Activated CD4-positive, alpha-beta T cell treated with anti-CD3 and anti-CD28 coated beads, Interleukin-2, amount 10 ng/mL, durations not matched to agents 7 days and 5 days (primary cell): Measurements from ENCODE around the gene CCDC174. TPM values are rescaled to one million over a fixed set of nuclear protein-coding genes. Genes with fewer than 3 reads are reported as not detected.
"Not testable (repeated sequence)": the region's sequence is repeated elsewhere in the genome, so short reads cannot be mapped to it uniquely, and the experiment has no call there.

Experiments
- CTCF ChIA-PET: fragments of 350-600 bp; sonication (Branson Sonifier 250); formaldehyde crosslinking; loops from one replicate; lab custom pipeline; 2021; ENCODE audit warnings: antibody characterized with exemption; lab: Charles Lee
- POLR2A ChIA-PET: fragments of 350-600 bp; sonication (Branson Sonifier 250); formaldehyde crosslinking; loops from one replicate; lab custom pipeline; 2021; ENCODE audit warnings: antibody characterized with exemption; lab: Charles Lee
- DNase-seq: peaks from one replicate; pipeline ENCODE4 v3.0.0-alpha.2; 2020
- H3K27ac Mint-ChIP-seq: one replicate; pipeline ENCODE4 v1.8.0; 2021; ENCODE audit warnings: mild to moderate bottlenecking, moderate library complexity, mixed read lengths
- H3K27me3 Mint-ChIP-seq: one replicate; pipeline ENCODE4 v1.8.0; 2021; ENCODE audit warnings: mixed read lengths
- H3K36me3 Mint-ChIP-seq: one replicate; pipeline ENCODE4 v1.8.0; 2021; ENCODE audit warnings: low read depth, mixed read lengths
- H3K4me1 Mint-ChIP-seq: one replicate; pipeline ENCODE4 v1.8.0; 2021; ENCODE audit warnings: mixed read lengths
- H3K4me3 Mint-ChIP-seq: one replicate; pipeline ENCODE4 v1.8.0; 2021; ENCODE audit warnings: mild to moderate bottlenecking, moderate library complexity, mixed read lengths
- H3K9me3 Mint-ChIP-seq: one replicate; pipeline ENCODE4 v1.8.0; 2021; ENCODE audit warnings: mixed read lengths
- total RNA-seq, 2 experiments: library from RNA; stranded (reverse); gene quantifications; one replicate each; pipeline ENCODE4 v1.2.3, GENCODE V29; 2021

CCDC174 gene
- total RNA-seq, 2 experiments from 2014 or later, result 20.9 to 24.0 TPM

DNA sequence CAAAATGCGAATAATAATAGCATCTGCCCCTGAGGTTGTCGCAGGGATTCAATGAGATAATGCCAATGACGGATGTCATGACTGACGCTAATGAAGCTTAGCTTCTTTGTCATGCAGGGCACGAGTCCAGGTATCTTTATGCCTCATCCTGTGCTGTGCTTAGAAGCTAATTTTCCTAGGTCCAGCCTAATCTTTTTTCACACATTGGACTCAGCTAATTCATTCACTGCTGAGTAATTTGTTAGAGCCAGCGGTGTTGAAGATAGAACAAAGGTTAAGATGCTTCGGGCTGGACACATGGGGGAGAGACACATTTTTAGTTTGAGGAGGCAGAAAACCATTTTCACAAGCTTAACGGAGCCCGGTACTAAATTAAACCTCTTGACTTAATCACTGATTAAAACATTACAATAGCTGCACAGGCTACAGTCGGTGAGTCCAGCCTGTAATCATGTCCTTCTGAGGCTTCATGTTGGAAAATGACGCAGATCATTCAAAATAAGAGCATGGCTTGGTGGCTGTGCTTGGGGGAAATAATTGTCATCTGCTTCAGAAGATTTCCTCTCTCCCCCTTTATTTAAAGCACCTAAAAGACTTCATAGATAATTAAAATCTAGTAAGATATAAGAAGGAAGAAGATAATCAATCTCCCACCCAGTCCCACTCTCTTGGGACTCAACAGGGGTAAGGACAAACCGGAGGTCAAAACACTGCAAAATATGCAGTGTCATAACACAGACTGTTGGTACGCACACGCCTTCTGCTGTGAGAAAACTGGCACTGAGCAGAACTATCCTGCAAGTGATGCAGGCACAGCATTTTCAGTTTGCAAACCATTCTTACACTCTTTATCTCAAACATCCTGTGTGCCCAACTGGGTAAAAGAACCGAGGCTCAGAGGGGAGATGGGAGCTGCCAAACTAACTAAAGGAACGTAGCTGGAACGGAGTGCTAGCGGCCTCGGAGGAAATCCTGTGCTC lies 3.3 kb upstream of the CCDC174 start:
- Mint-ChIP-seq H3K4me1 (peaks cover 31% of the 10 kb centered on the region), H3K36me3 (peaks cover 4% of the 10 kb centered on the region), H3K27me3 (peaks cover 1% of the 10 kb centered on the region), H3K27ac (no peak overlapping the region), H3K4me3 (no peak overlapping the region), H3K9me3 (no peaks in the 10 kb centered on the region)
- POLR2A ChIA-PET, result no interaction called here
- DNase-seq, result no peak
- CTCF ChIA-PET, result interaction anchor here (0.6 kb wide), 1 partner anchor 1890 kb away, joined by 6 read pairs; no protein-coding TSS in a partner anchor

DNA sequence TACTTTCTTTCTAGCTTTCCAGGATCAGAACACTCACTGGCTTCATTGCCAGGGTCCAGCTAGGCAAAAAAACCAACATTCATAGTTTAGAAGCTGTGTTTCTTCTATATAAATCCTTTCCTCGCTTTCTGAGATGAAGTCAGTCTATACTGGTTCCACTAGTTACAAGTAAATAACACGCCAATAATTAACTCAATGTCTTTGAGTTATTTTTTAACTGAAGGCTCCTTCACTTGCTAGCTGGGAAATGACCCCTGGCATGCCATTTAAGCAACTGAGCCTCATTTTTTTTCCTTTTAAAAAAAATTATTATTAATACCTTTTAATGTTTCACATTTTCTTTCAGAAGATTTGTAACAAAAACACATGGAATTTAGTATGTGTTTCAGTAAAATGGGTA lies 2.1 kb upstream of the CCDC174 start:
- no peaks in the 10 kb centered on the region for H3K27me3 Mint-ChIP-seq
- H3K9me3 Mint-ChIP-seq, result no peaks in the 10 kb centered on the region
- ChIA-PET CTCF (interaction anchor here (0.6 kb wide), 1 partner anchor 262 kb away, joined by 3 read pairs; no protein-coding TSS in a partner anchor), POLR2A (no interaction called here)
- H3K27ac Mint-ChIP-seq, result no peak overlapping the region
- H3K4me1 Mint-ChIP-seq, result peaks cover 41% of the 10 kb centered on the region
- H3K4me3 Mint-ChIP-seq, result no peak overlapping the region
- peaks cover 4% of the 10 kb centered on the region for H3K36me3 Mint-ChIP-seq
- no peak for DNase-seq

DNA sequence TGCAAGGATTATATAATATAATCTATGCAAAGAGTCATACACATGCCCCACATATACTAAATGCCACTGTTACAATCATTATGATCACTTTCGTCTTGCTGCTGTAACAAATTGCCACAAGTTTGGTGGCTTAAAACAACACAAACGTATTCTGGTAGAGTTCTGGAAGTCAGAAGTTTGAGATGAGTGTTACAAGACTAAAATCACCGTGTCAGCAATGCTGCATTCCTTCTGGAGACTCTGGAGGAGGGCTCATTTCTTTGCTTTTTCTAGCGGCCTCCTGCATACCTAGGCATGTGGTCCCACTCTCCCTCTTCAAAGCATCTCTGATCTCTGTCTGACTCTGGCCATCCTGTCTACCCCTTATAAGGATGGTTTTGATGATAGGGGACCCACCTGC lies 1.4 kb upstream of the CCDC174 start:
- Mint-ChIP-seq H3K4me3 (peak overlapping the region; percentile 100), H3K9me3 (no peaks in the 10 kb centered on the region), H3K4me1 (peaks cover 44% of the 10 kb centered on the region), H3K27ac (peak overlapping the region; percentile 94), H3K36me3 (peaks cover 7% of the 10 kb centered on the region), H3K27me3 (no peaks in the 10 kb centered on the region)
- ChIA-PET CTCF (interaction anchor here (1.1 to 1.2 kb wide), 2 partner anchors 18 to 20 kb away, joined by 3 to 4 read pairs; no protein-coding TSS in a partner anchor), POLR2A (no interaction called here)
- DNase-seq, result no peak

DNA sequence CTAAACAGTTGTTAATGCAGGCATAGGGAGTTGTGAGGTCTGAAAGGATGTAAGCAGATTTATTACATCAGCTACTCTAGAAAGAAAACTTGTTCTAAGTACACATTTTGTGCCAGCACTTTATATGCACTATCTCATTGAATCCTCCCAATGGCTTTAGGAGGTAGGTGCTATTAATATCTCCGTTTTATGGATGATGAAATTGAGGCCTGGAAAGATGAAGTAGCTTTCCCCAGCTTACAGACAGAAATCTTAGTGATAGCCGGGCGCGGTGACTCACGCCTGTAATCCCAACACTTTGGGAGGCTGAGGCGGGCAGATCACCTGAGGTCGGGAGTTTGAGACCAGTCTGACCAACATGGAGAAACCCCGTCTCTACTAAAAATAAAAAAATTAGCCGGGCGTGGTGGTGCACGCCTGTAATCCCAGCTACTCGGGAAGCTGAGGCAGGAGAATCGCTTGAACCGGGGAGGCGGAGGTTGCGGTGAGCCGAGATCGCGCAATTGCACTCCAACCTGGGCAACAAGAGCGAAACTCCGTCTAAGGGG lies 872 bp downstream of the CCDC174 start:
- peak overlapping the region; percentile 94 for H3K27ac Mint-ChIP-seq
- H3K9me3 Mint-ChIP-seq, DNase-seq, H3K27me3 Mint-ChIP-seq: not testable (repeated sequence)
- peaks cover 22% of the 10 kb centered on the region for H3K36me3 Mint-ChIP-seq
- POLR2A ChIA-PET, result interaction anchor here (0.6 kb wide), 1 partner anchor 20 kb away, joined by 3 read pairs; no protein-coding TSS in a partner anchor
- H3K4me1 Mint-ChIP-seq, result peaks cover 45% of the 10 kb centered on the region
- H3K4me3 Mint-ChIP-seq, result peak overlapping the region; percentile 100
- CTCF ChIA-PET, result interaction anchor here (0.7 to 1.5 kb wide), 4 partner anchors 10 to 473 kb away, joined by 3 read pairs; partner anchors contain the start of genes LSM3 and XPC

DNA sequence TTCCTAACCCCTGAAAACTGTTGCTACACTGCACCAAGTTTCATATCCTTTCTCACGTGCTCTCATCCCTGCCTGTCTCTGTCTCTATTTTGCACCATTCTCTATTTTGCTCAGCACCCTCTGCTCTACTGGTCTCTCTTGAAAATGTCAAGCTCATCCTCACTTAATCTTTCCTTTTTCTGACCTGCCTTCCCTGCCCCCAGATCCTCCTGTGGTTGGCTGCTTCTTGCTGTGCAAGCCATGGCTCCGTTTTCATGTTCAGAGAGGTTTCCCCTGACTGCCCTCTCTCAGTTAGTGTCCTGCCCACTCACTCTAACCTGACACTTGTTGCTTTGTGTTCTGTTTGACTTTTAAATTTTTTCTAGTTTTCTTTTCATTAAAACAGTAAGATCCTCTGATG lies 6.0 kb downstream of the CCDC174 start:
- ChIA-PET CTCF (no interaction called here), POLR2A (no interaction called here)
- Mint-ChIP-seq H3K36me3 (peaks cover 58% of the 10 kb centered on the region), H3K9me3 (no peaks in the 10 kb centered on the region), H3K27ac (no peak overlapping the region), H3K4me3 (no peak overlapping the region), H3K4me1 (peaks cover 28% of the 10 kb centered on the region), H3K27me3 (no peaks in the 10 kb centered on the region)
- DNase-seq, result no peak

DNA sequence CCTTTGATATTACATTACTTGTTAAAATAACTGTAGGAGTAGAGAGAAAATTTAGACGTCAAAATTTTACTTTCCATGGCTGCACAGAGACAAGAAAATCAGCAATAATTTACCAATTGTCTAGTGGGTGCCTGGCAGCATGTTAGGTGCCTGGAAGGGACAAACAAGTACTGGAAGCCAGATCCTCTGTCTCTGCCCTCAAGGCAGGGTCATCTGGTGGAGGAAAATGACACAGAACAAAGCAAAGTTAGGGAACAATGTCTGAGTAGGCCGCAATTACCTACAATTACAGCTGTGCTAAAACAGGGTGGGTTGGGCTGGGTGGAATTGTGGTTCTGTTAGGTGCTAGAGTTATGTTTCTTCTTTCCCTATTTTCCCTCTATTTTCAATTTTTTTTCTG lies 7.4 kb downstream of the CCDC174 start:
- Mint-ChIP-seq H3K27me3 (no peaks in the 10 kb centered on the region), H3K4me3 (no peak overlapping the region), H3K9me3 (no peaks in the 10 kb centered on the region), H3K27ac (no peak overlapping the region), H3K4me1 (peaks cover 16% of the 10 kb centered on the region), H3K36me3 (peaks cover 68% of the 10 kb centered on the region)
- no peak for DNase-seq
- CTCF ChIA-PET, result no interaction called here
- POLR2A ChIA-PET, result no interaction called here

DNA sequence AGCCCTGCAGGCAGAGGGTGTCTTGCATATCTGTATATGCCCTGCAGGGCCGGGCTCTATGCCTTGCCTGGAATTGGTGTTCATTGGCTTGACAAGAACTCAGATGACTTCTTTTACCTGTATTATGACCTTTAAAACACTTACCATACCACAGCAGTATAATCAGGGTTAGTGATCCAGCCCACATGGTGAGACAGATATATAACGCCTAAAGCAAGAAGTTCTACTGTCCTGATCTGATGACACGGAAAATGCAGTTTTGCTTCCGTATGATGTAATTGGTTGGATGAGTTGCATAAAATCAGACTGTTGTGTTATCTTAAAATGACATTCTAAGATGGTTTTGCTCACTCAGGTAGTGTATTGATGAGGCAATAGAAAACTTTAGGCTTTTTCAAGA lies 9.4 kb downstream of the CCDC174 start:
- peaks cover 75% of the 10 kb centered on the region for H3K36me3 Mint-ChIP-seq
- ChIA-PET CTCF (interaction anchor here (0.5 to 1.1 kb wide), 2 partner anchors 33 to 234 kb away, joined by 3 read pairs; no protein-coding TSS in a partner anchor), POLR2A (no interaction called here)
- H3K27ac Mint-ChIP-seq, result no peak overlapping the region
- DNase-seq, result no peak
- no peak overlapping the region for H3K4me3 Mint-ChIP-seq
- H3K4me1 Mint-ChIP-seq, result peaks cover 6% of the 10 kb centered on the region
- no peaks in the 10 kb centered on the region for H3K9me3 Mint-ChIP-seq
- no peaks in the 10 kb centered on the region for H3K27me3 Mint-ChIP-seq

DNA sequence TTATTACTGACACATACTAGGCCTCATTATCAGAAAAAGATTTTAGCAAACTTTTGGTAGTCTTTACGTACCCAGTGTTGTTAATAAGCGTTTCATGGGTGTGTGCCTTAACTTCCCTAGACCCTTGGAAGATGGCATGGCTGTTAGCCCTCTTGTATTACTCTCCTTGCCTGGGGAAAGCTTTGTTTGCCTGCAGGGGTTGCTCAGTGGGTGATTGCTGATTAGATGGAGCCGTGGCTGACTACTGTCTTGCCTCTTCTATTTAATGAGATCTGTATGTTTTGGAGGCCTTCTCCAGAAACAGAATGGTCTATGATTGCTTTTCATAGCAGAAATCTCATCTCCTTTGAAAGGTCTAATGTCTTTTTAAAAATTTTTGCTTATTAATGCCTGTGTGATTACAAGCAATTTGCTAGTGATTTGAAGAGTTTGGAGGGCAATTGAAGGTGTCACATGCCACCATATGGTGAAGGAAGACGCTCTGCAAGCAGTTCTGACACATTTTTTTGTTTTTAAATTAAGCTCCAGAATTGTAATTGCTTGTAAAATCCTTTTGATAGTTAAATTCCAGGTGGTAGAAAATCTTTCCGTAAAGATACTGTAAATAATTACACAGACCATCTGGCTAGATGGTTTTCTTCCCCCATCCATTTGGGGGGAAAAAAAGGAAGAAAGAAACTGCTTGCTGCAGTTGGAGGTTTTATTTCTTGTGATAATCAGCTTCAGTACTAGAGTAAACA lies 12.0 kb downstream of the CCDC174 start:
- no peaks in the 10 kb centered on the region for H3K27me3 Mint-ChIP-seq
- peaks cover 68% of the 10 kb centered on the region for H3K36me3 Mint-ChIP-seq
- H3K27ac Mint-ChIP-seq, result no peak overlapping the region

DNA sequence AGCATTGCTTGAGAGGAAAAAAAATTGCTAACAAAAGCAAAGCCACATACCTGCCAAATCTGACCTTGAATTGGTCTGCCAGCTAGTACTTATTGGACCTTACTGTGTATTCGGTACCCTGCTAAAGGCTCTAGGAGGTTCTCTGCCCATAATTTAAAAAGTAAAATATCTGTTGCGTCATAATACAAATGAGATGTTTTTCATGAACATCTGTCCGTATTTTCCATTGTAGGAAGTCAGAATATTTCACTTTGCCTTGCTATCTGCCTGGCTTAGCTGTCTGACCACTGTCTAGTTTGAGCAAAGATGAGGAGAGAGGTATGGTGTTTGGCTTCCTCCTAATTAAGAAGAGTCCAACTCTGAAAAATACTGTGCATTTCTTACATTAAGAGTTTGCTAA lies 12.6 kb downstream of the CCDC174 start:
- no peak for DNase-seq
- no peak overlapping the region for H3K4me3 Mint-ChIP-seq
- ChIA-PET CTCF (no interaction called here), POLR2A (no interaction called here)
- no peaks in the 10 kb centered on the region for H3K4me1 Mint-ChIP-seq
- H3K36me3 Mint-ChIP-seq, result peaks cover 66% of the 10 kb centered on the region
- no peaks in the 10 kb centered on the region for H3K27me3 Mint-ChIP-seq
- H3K9me3 Mint-ChIP-seq, result no peaks in the 10 kb centered on the region
- H3K27ac Mint-ChIP-seq, result no peak overlapping the region

More for the DNA sequence above, 12.0 kb downstream of the CCDC174 start:
- Mint-ChIP-seq H3K4me3 (no peak overlapping the region), H3K9me3 (no peaks in the 10 kb centered on the region), H3K4me1 (no peaks in the 10 kb centered on the region)
- CTCF ChIA-PET, result interaction anchor here (1.4 kb wide), 1 partner anchor 12 kb away, joined by 3 read pairs; the partner anchor contains the start of gene CCDC174
- DNase-seq, result no peak
- POLR2A ChIA-PET, result no interaction called here

DNA sequence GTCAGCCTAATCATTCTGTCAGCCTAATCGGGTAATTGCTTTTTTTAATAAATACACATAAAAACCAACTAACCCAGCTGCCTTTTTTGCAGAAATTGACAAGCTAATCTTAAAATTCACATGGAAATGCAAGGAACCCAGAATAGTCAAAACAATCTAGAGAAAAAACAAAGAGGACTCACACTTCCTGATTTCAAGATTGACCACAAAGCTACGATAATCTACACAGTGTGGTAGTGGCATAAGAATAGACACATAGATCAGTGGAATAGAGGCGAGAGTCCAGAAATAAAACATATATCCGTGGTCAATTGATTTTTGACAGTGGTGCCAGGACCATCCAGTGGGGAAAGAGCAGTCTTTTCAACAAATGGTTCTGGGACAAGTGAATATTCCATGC lies 21.0 kb downstream of the CCDC174 start:
- no peak for DNase-seq
- Mint-ChIP-seq H3K9me3 (no peaks in the 10 kb centered on the region), H3K36me3 (peaks cover 39% of the 10 kb centered on the region), H3K4me3 (no peak overlapping the region), H3K27me3 (no peaks in the 10 kb centered on the region), H3K4me1 (no peaks in the 10 kb centered on the region), H3K27ac (no peak overlapping the region)
- ChIA-PET POLR2A (interaction anchor here (0.6 kb wide), 1 partner anchor 20 kb away, joined by 3 read pairs; no protein-coding TSS in a partner anchor), CTCF (interaction anchor here (2.4 kb wide), 1 partner anchor 249 kb away, joined by 6 read pairs; no protein-coding TSS in a partner anchor)

DNA sequence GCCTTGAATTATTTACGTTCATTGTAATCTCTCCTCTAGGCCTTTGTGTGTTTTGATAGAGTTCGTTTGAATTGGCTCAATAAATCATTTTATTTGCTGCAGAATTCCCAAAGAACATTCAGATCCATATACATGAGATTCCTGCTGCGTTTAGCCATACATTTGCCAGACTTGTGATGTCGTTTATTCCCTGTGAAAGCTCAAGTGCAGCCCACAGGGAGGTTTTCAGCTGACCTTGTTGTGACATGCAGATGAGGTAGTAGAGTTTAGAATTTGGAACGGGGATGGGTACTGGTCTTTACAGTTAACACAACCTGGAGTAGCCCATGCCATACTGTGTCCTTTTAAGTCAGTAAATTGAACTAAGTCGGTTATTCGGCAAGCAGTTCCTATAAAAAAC lies 23.3 kb downstream of the CCDC174 start, which contains the start of gene C3orf20:
TSS of gene C3orf20 (plus strand) at position 301 of the 400 bp plus-strand sequence. CDS start 7,573 bp downstream, outside the sequence.
- H3K4me3 Mint-ChIP-seq, result no peak within 1 kb of the TSS
- no peak for DNase-seq
- no peak within 1 kb of the TSS for H3K27ac Mint-ChIP-seq
- peaks cover 24% of the 10 kb centered on the region for H3K36me3 Mint-ChIP-seq
- POLR2A ChIA-PET, result no interaction called here
- H3K9me3 Mint-ChIP-seq, result peaks cover under 1% of the 10 kb centered on the region
- no peaks in the 10 kb centered on the region for H3K4me1 Mint-ChIP-seq
- CTCF ChIA-PET, result no interaction called here
- H3K27me3 Mint-ChIP-seq, result no peaks in the 10 kb centered on the region

DNA sequence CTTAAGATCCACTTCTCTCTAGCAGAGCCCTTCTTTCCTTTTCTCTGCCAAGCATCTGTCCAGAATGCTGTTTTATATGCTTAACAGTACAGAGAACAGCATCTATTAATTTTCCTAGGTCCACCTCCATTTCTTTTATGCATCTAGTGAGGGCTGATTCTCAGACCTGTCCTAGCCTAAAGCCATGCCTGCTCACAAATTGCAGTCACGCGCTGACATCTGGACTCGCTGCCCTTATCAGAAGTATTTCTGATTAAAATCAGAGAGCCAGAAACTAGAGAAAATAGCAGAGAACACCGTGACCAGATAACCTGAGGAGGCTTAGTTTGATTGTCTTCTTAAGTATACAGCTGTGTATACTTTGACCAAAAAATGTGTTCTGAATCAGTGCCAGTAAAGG lies 25.3 kb downstream of the CCDC174 start:
- Mint-ChIP-seq H3K4me3 (no peak overlapping the region), H3K27ac (no peak overlapping the region), H3K27me3 (no peaks in the 10 kb centered on the region), H3K9me3 (peaks cover 7% of the 10 kb centered on the region), H3K36me3 (peaks cover 10% of the 10 kb centered on the region), H3K4me1 (no peaks in the 10 kb centered on the region)
- ChIA-PET CTCF (no interaction called here), POLR2A (no interaction called here)
- no peak for DNase-seq
